Measurements from ENCODE around the gene CCL22. TPM values are rescaled to one million over a fixed set of nuclear protein-coding genes. Genes with fewer than 3 reads are reported as not detected.

Gene CCL22
- total RNA-seq, 1 experiment from 2014 or later = not detected

GRCh38 chr16:57387598-57388354 is 29.2 kb downstream of the CCL22 start:
- H3K4me1 ChIP-seq (ENCODE audit: insufficient read depth, low read length) = 0 out of 2 replicates have a peak, but pooled peaks cover 2% of the 10 kb centered on the region
- no peak overlapping the region for H3K27ac ChIP-seq (ENCODE audit: insufficient read length, low read depth, low read length)
- no peak overlapping the region for H3K4me3 Mint-ChIP-seq
- no peak overlapping the region for H3K4me2 ChIP-seq (ENCODE audit: insufficient read depth, insufficient read length, low read length)
- no peak overlapping the region for H3K56ac ChIP-seq (ENCODE audit: insufficient read length, low read depth, low read length)
- H2BK12ac ChIP-seq (ENCODE audit: insufficient read length, low read depth, low read length) = no peak overlapping the region
- no peaks in the 10 kb centered on the region for H3K27me3 ChIP-seq (ENCODE audit: insufficient read depth, low read length)
- H3K79me2 ChIP-seq (ENCODE audit: insufficient read depth, low read length) = no peaks in the 10 kb centered on the region
- no peaks in the 10 kb centered on the region for H4K20me1 ChIP-seq (ENCODE audit: control insufficient read depth, insufficient read depth, insufficient read length)
- H3K18ac ChIP-seq (ENCODE audit: insufficient read length, low read depth, low read length) = no peak overlapping the region
- no CpG with 5 or more reads among the region's 3 CpGs for WGBS (ENCODE audit: extremely low coverage, insufficient read length, low lambda C conversion rate)
- DNase-seq = no peak
- no peak overlapping the region for H3T11ph ChIP-seq (ENCODE audit: low read length)
- H2BK120ac ChIP-seq (ENCODE audit: low read depth, low read length, poor library complexity, severe bottlenecking) = no peak overlapping the region
- H3K9me3 Mint-ChIP-seq = peaks cover 2 to 5% of the 10 kb centered on the region in 2 experiments; a peak in 2 of 5 replicates
- no peak overlapping the region for H2BK20ac ChIP-seq (ENCODE audit: low read depth, low read length, poor library complexity, severe bottlenecking)
- no peaks in the 10 kb centered on the region for H3K9me3 ChIP-seq (ENCODE audit: control insufficient read depth, low read depth, low read length)
- H3K27me3 Mint-ChIP-seq (ENCODE audit: low read depth) = peaks cover 8% of the 10 kb centered on the region
- H4K91ac ChIP-seq (ENCODE audit: insufficient read length, low read depth, low read length) = no peak overlapping the region
- H3K9ac ChIP-seq (ENCODE audit: extremely low read depth, insufficient read length, low read length) = no peak overlapping the region
- no peaks in the 10 kb centered on the region for H3K36me3 Mint-ChIP-seq (ENCODE audit: insufficient read depth in 1 of 3, low read depth in 3 of 3)
- no peak overlapping the region for H3K23ac ChIP-seq (ENCODE audit: insufficient read length, low read depth, low read length)
- H2BK15ac ChIP-seq (ENCODE audit: low read depth, low read length) = no peak overlapping the region
- peaks cover 5 to 18% of the 10 kb centered on the region in 2 experiments for H3K4me1 Mint-ChIP-seq
- no peak overlapping the region for H2BK5ac ChIP-seq (ENCODE audit: insufficient read length, low read length)
- no peak overlapping the region for H3K4ac ChIP-seq (ENCODE audit: low read depth, low read length)
- no peaks in the 10 kb centered on the region for H3K79me1 ChIP-seq (ENCODE audit: insufficient read depth, low read depth, low read length, poor library complexity, severe bottlenecking)
- no peak overlapping the region for H4K5ac ChIP-seq (ENCODE audit: insufficient read length, low read depth, low read length)
- no peak overlapping the region for H2AK5ac ChIP-seq (ENCODE audit: insufficient read length, low read length)
- H3K14ac ChIP-seq (ENCODE audit: insufficient read depth, low read length) = no peak overlapping the region
- H3K27ac Mint-ChIP-seq = no peak overlapping the region
- no peak for TF ChIP-seq CTCF (conservative IDR thresholded peaks at IDR 0.05)
- H3K23me2 ChIP-seq (ENCODE audit: insufficient read length, low read depth, low read length, poor library complexity, severe bottlenecking) = no peaks in the 10 kb centered on the region
- H4K8ac ChIP-seq (replicated peaks; ENCODE audit: insufficient read length, low read depth, low read length) = no peak overlapping the region
- no peak overlapping the region for H2AFZ ChIP-seq (ENCODE audit: low read length)

Data from H9 (cell line).